Measurements from ENCODE around the gene LSG1. TPM values are rescaled to one million over a fixed set of nuclear protein-coding genes. Genes with fewer than 3 reads are reported as not detected.

Gene LSG1
- total and polyA plus RNA-seq, 10 of the 15 experiments (the other 5 are each of a cell fraction or from before 2014, with no cell fraction given) = 14.3 to 75.6 (median 54.4) TPM

DNA sequence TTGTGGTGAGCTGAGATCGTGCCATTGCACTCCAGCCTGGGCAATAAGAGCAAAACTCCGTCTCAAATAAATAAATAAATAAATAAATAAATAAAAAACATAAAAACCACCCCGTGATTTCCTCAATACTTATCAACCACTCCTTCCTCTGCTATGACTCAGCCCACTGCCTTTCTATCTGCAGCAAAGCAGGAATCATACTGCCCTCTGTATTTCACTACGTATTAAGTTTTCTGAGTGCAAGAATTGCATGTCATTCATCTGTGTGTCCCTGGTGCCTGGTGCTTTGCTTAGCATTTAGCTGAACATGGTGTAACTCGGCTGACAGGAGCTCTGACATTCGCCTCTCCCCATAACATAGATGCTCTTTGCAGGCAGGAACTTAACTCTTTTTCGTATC lies 7.1 kb downstream of the LSG1 start (continued):
- TF ChIP-seq FOXM1 (IDR thresholded peaks at IDR 0.05; ENCODE audit: low read depth, low read length) (no peak), MYB (IDR thresholded peaks at IDR 0.05; ENCODE audit: borderline replicate concordance, low read depth, low read length) (no peak), RELB (IDR thresholded peaks at IDR 0.05; ENCODE audit: low read depth) (no peak), CBFB (IDR thresholded peaks at IDR 0.05; ENCODE audit: low read depth) (no peak)

GRCh38 chr3:194661946-194662345 lies 10.0 kb downstream of the LSG1 start:
- Histone ChIP-seq H3K36me3 (ENCODE audit: control insufficient read depth in 2 of 2, insufficient read depth in 2 of 2, low read length in 1 of 2) (peaks cover 6 to 22% of the 10 kb centered on the region in 2 experiments), H3K4me3 (no peak overlapping the region), H3K9ac (ENCODE audit: control insufficient read depth, insufficient read depth, low read length) (no peak overlapping the region), H3K27ac (ENCODE audit: control insufficient read depth, insufficient read depth) (no peak overlapping the region), H3K4me2 (ENCODE audit: control insufficient read depth, insufficient read depth) (no peak overlapping the region), H3K79me2 (ENCODE audit: control insufficient read depth, insufficient read depth, low read length) (no peaks in the 10 kb centered on the region), H4K20me1 (ENCODE audit: control insufficient read depth, insufficient read depth) (no peaks in the 10 kb centered on the region), H3K9me3 (replicated peaks; ENCODE audit: control insufficient read depth, insufficient read depth, low read length) (no peaks in the 10 kb centered on the region), H2AFZ (ENCODE audit: control insufficient read depth, low read depth, low read length) (no peak overlapping the region), H3K4me1 (ENCODE audit: control insufficient read depth, insufficient read depth, low read length) (no peaks in the 10 kb centered on the region), H3K27me3 (replicated peaks in 1 of 2; ENCODE audit: control insufficient read depth in 2 of 2, insufficient read depth in 2 of 2, low read length in 1 of 2) (no peaks in the 10 kb centered on the region)
- DNase-seq (ENCODE audit: low read depth, low spot score) = no peak
- ChIA-PET RAD21 (ENCODE audit: unreplicated experiment) (no interaction called here), CTCF (interaction anchor here (3.5 kb wide), 1 partner anchor 9 kb away, joined by 31 read pairs; the partner anchor contains the start of gene LSG1), POLR2A (no interaction called here), SMC1A (ENCODE audit: uncharacterized antibody, unreplicated experiment) (no interaction called here)
- BruUV-seq (replicated peaks) = no TSS peak
- FAIRE-seq = no peak
- in situ Hi-C loops (cut with MboI) (no loop called here), intact Hi-C loops (cut with micrococcal nuclease; ENCODE audit: unreplicated experiment) (no loop called here)
- no peak for ATAC-seq
- 82% methylated on average over 6 of the region's 6 CpGs for WGBS (ENCODE audit: insufficient coverage, insufficient replicate concordance, low lambda C conversion rate, missing lambda C conversion rate)
- TF ChIP-seq BCL11A (IDR thresholded peaks at IDR 0.05; ENCODE audit: low read depth, low read length) (no peak), SPI1 (IDR thresholded peaks at IDR 0.05; ENCODE audit: borderline replicate concordance, insufficient read depth, low read depth, low read length) (no peak)
